ENCODE data around the gene NPPA.

NPPA gene

GRCh38 chr1:11851180-11851579 lies 3.6 kb upstream of the NPPA start:
- H3K27ac ChIP-seq = no peak overlapping the region
- TF ChIP-seq CTCF (IDR thresholded peaks at IDR 0.05) = no peak
- no peak for TF ChIP-seq ZFX (IDR thresholded peaks at IDR 0.05; ENCODE audit: borderline replicate concordance)

GRCh38 chr1:11850156-11850555 lies 2.6 kb upstream of the NPPA start:
- no peak for TF ChIP-seq CTCF (IDR thresholded peaks at IDR 0.05)
- TF ChIP-seq ZFX (IDR thresholded peaks at IDR 0.05; ENCODE audit: borderline replicate concordance) = no peak
- H3K27ac ChIP-seq = no peak overlapping the region

GRCh38 chr1:11848373-11848700 lies 754 bp upstream of the NPPA start:
- H3K27ac ChIP-seq = no peak overlapping the region
- TF ChIP-seq CTCF (IDR thresholded peaks at IDR 0.05) (no peak), ZFX (IDR thresholded peaks at IDR 0.05; ENCODE audit: borderline replicate concordance) (no peak)

GRCh38 chr1:11845641-11846335 lies 1.8 kb downstream of the NPPA start:
- no peak overlapping the region for H3K27ac ChIP-seq

DNA sequence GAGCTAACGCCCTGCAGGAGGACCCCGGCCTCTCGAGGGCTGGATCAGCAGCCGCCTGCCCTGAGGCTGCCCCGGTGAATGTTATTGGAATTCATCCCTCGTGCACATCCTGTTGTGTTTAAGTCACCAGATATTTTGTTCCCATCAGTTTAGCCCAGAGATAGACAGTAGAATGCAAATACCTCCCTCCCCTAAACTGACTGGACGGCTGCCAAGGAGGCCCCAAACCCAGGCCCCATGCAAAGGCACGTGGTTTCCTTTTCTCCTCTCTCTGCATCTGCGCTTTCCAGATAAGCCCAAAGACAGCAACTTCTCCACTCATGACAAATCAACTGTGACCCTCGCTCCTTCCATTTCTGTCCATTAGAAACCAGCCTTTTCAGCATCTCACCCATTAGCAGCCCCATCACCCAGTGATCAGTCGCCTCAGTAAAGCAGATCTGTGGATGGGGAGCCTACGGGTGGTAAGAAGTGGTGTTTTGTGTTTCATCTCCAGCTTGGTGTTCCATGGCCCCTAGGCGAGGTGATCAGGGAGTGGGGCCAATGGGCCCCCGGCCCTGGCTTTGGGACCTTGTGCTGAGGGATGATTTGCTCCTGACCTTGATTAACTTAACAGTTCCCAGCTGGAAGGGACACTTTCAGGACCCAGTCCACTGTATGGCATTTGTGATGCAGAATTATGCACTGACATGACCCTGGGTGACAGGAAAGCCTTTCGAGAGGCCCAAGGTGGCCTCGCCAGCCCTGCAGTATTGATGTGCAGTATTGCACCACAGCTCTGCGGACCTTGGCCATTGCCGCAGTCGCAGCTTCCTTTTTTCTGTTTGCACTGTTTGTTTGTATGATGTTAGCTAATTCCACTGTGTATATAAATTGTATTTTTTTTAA lies 5.2 kb downstream of the NPPA start:
- TF ChIP-seq CTCF (IDR thresholded peaks at IDR 0.05) (no peak), ZFX (IDR thresholded peaks at IDR 0.05; ENCODE audit: borderline replicate concordance) (no peak)
- H3K27ac ChIP-seq = no peak overlapping the region

More at GRCh38 chr1:11845641-11846335, 1.8 kb downstream of the NPPA start:
- no peak for TF ChIP-seq ZFX (IDR thresholded peaks at IDR 0.05; ENCODE audit: borderline replicate concordance)
- TF ChIP-seq CTCF (IDR thresholded peaks at IDR 0.05) = no peak

DNA sequence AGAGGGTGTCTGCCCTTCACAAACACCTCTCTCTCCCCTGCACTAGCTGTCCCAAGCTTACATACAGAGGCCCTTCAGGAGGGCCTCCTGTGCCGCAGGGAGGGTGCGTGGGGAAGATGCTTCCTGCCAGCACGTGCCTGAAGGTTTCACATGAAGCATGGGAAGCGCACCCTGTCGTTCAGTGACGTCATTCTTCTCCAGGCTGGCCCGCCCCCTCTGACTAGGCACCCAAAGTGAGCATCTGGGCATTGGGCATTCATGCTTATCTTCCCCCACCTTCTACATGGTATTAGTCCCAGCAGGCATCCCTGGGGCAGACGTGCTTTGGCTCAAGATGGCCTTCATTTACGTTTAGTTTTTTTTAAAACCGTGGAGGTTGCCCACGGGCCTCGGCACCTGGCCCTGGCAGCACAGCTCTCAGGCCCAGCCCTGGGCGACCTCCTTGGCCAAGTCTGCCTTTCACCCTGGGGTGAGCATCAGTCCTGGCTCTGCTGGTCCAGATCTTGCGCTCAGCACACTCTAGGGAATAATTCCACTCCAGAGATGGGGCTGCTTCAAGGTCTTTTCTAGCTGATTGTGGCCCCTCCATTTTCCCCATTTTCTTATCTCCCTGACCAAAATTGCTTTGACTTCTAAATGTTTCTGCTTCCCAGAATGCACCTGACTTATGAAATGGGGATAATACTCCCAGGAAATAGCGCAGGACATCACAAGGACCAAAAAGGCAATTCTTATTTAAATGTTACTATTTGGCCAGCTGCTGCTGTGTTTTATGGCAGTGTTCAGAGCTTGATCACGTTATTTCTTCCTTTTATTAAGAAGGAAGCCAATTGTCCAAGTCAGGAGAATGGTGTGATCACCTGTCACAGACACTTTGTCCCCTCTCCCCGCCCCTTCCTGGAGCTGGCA lies 6.1 kb downstream of the NPPA start:
- TF ChIP-seq CTCF (IDR thresholded peaks at IDR 0.05) (no peak), ZFX (IDR thresholded peaks at IDR 0.05; ENCODE audit: borderline replicate concordance) (no peak)
- H3K27ac ChIP-seq = no peak overlapping the region

Measured in 22Rv1 (cell line).